GM12878 (cell line): ENCODE data around the gene H2BW1. TPM values are rescaled to one million over a fixed set of nuclear protein-coding genes. Genes with fewer than 3 reads are reported as not detected.

ENCODE experiments used
- ATAC-seq: fragments of 200-7000 bp; cut with Tn5 transposase; 3 replicates; pipeline ENCODE4 v1.9.1; 2020; ENCODE audit warnings: mild to moderate bottlenecking, moderate library complexity
- BruUV-seq: library from RNA; stranded (reverse); fragments of 400-500 nt; replicated peaks from 2 replicates; lab custom pipeline; 2021; lab: Mats Ljungman, UMichigan
- CTCF ChIA-PET: fragments of 300-600 bp; sonication (Branson Sonifier 250); formaldehyde crosslinking; extraction: SDS; loops from one replicate; lab custom pipeline; 2021; ENCODE audit warnings: inconsistent platforms; lab: Yijun Ruan, JAX
- POLR2A ChIA-PET: fragments of 350-600 bp; formaldehyde crosslinking; extraction: SDS; loops from one replicate; lab custom pipeline; 2021; ENCODE audit warnings: inconsistent platforms; lab: Charles Lee
- RAD21 ChIA-PET: fragments of 300-600 bp; sonication (Branson Sonifier 250); formaldehyde crosslinking; loops from one replicate; lab custom pipeline; 2023; ENCODE audit warnings: antibody characterized with exemption; ENCODE audit not compliant: unreplicated experiment; lab: Charles Lee
- SMC1A ChIA-PET: fragments of 300-600 bp; sonication (Branson Sonifier 250); formaldehyde crosslinking; loops from one replicate; lab custom pipeline; 2023; ENCODE audit not compliant: unreplicated experiment, uncharacterized antibody; lab: Charles Lee
- DNase-seq: peaks from one replicate; pipeline ENCODE4 v3.0.0-alpha.2; 2011; ENCODE audit warnings: low read depth, low spot score
- FAIRE-seq: peaks from 3 replicates; lab custom pipeline; 2011; peaks lifted over from hg19 to GRCh38; lab: Jason Lieb, UNC
- H2AFZ ChIP-seq: 2 replicates; pipeline ENCODE4 v1.6.0; 2011; ENCODE audit warnings: low read depth, low read length, control low read depth; ENCODE audit not compliant: control insufficient read depth
- H3K27ac ChIP-seq: 2 replicates; pipeline ENCODE4 v1.5.1; 2011; ENCODE audit warnings: control low read depth; ENCODE audit not compliant: control insufficient read depth, insufficient read depth
- H3K27me3 ChIP-seq, 2 experiments: replicated peaks in 1 of 2; 2 replicates each; pipeline versions ENCODE4 v1.6.0 to v1.6.1; 2011; ENCODE audit warnings: low read length in 1 of 2; ENCODE audit not compliant: control insufficient read depth in 2 of 2, insufficient read depth in 2 of 2
- H3K36me3 ChIP-seq, 2 experiments: 2 replicates each; pipeline ENCODE4 v1.5.1; 2011; ENCODE audit warnings: low read length in 1 of 2; ENCODE audit not compliant: control insufficient read depth in 2 of 2, insufficient read depth in 2 of 2
- H3K4me1 ChIP-seq: 2 replicates; pipeline ENCODE4 v1.6.1; 2011; ENCODE audit warnings: mild to moderate bottlenecking, low read length, moderate library complexity, mixed read lengths; ENCODE audit not compliant: control insufficient read depth, insufficient read depth
- H3K4me2 ChIP-seq: 2 replicates; pipeline ENCODE4 v1.6.0; 2011; ENCODE audit warnings: control low read depth; ENCODE audit not compliant: control insufficient read depth, insufficient read depth
- H3K4me3 ChIP-seq: fragments of 200-600 bp; sonication (generic); 2 replicates; pipeline ENCODE4 v1.5.1; 2016
- H3K79me2 ChIP-seq: 2 replicates; pipeline ENCODE4 v1.6.0; 2011; ENCODE audit warnings: low read length; ENCODE audit not compliant: control insufficient read depth, insufficient read depth
- H3K9ac ChIP-seq: 2 replicates; pipeline ENCODE4 v1.8.0; 2011; ENCODE audit warnings: low read length, control low read depth, mixed read lengths; ENCODE audit not compliant: control insufficient read depth, insufficient read depth
- H3K9me3 ChIP-seq: replicated peaks from 3 replicates; pipeline ENCODE4 v1.5.1; 2011; ENCODE audit warnings: mild to moderate bottlenecking, low read length; ENCODE audit not compliant: control insufficient read depth, insufficient read depth
- H4K20me1 ChIP-seq: 2 replicates; pipeline ENCODE4 v1.6.0; 2011; ENCODE audit not compliant: control insufficient read depth, insufficient read depth
- ATF7 ChIP-seq: fragments of 450-650 bp; IDR thresholded peaks from 2 replicates; pipeline ENCODE4 v1.6.1; 2016; ENCODE audit warnings: low read depth, mild to moderate bottlenecking
- CHD4 ChIP-seq: fragments of 200-600 bp; sonication (generic); IDR thresholded peaks from 2 replicates; pipeline ENCODE4 v1.6.1; 2016; ENCODE audit warnings: mild to moderate bottlenecking
- CREB1 ChIP-seq: IDR thresholded peaks from 2 replicates; pipeline ENCODE4 v1.6.1; 2012; ENCODE audit warnings: low read depth, mild to moderate bottlenecking, inconsistent platforms
- IKZF1 ChIP-seq: fragments of 450-650 bp; conservative IDR thresholded peaks from 2 replicates; pipeline ENCODE4 v1.6.1; 2017; ENCODE audit warnings: antibody characterized with exemption, mild to moderate bottlenecking
- IKZF2 ChIP-seq, 2 experiments: fragments of 450-650 bp; IDR thresholded peaks; 2 replicates each; pipeline ENCODE4 v1.6.1; 2017; ENCODE audit warnings: mild to moderate bottlenecking in 2 of 2, moderate library complexity in 2 of 2
- MYB ChIP-seq: fragments of 150-350 bp; IDR thresholded peaks from 2 replicates; pipeline ENCODE4 v1.6.1; 2014; ENCODE audit warnings: mild to moderate bottlenecking, low read depth, low read length, borderline replicate concordance
- NRF1 ChIP-seq: conservative IDR thresholded peaks from 2 replicates; pipeline ENCODE4 v1.6.1; 2011; ENCODE audit warnings: mild to moderate bottlenecking, low read depth, low read length, improper control_type of control experiment
- PML ChIP-seq: IDR thresholded peaks from 2 replicates; pipeline ENCODE4 v1.6.1; 2012; ENCODE audit warnings: low read length, inconsistent platforms
- RB1 ChIP-seq: fragments of 450-650 bp; formaldehyde crosslinking; IDR thresholded peaks from 2 replicates; pipeline ENCODE4 v1.6.1; 2017; ENCODE audit warnings: mild to moderate bottlenecking, borderline replicate concordance
- STAT1 ChIP-seq: fragments of 450-650 bp; conservative IDR thresholded peaks from 2 replicates; pipeline ENCODE4 v1.6.1; 2014; ENCODE audit warnings: antibody characterized with exemption, mild to moderate bottlenecking
- TCF7 ChIP-seq: IDR thresholded peaks from 2 replicates; pipeline ENCODE4 v1.6.1; 2014; ENCODE audit warnings: antibody characterized with exemption, borderline replicate concordance
- ZBED1 ChIP-seq: IDR thresholded peaks from 2 replicates; pipeline ENCODE4 v1.6.1; 2016; ENCODE audit warnings: borderline replicate concordance
- ZNF24 ChIP-seq: fragments of 450-650 bp; IDR thresholded peaks from 2 replicates; pipeline ENCODE4 v1.6.1; 2017; ENCODE audit warnings: antibody characterized with exemption, mild to moderate bottlenecking
- WGBS: methylation state at CpG from one replicate; pipeline ENCODE4 v1.1.6; 2016; ENCODE audit warnings: low lambda C conversion rate; ENCODE audit not compliant: insufficient replicate concordance, insufficient coverage; ENCODE audit errors: missing lambda C conversion rate; 5-methylcytosine and 5-hydroxymethylcytosine counted together
- in situ Hi-C: fragments of 300-500 bp; cut with MboI; formaldehyde crosslinking; loops from 9 replicates; pipeline ENCODE4 v1.14.3; 2018; ENCODE audit warnings: mixed read lengths
- intact Hi-C: fragments of 100-400 bp; cut with micrococcal nuclease; formaldehyde crosslinking; loops from one replicate; pipeline ENCODE4 v1.14.2; 2022; ENCODE audit not compliant: unreplicated experiment
- polyA plus RNA-seq, 11 experiments: library from polyadenylated mRNA; depleted of rRNA in 4 of 11; unstranded in 6 of 11; stranded (reverse) in 5 of 11; fragments of >200 nt; fragmentation: Nextera tagmentation in 4 of 11; fragmentation: Illumina TruSeq in 1 of 11; extraction: Ambion mirVana in 4 of 11; extraction: Trizol in 1 of 11; gene quantifications; 1 replicate in 1 of 11; 2 replicates in 10 of 11; pipeline versions ENCODE4 v1.2.1 to v1.2.3, GENCODE V29; 2011 to 2016; ENCODE audit warnings: inconsistent platforms in 2 of 11, missing spikeins in 2 of 11, low read depth in 1 of 11
- total RNA-seq, 4 experiments: library from RNA; depleted of rRNA in 3 of 4; stranded (reverse); fragments of >200 nt in 3 of 4; fragmentation: Illumina TruSeq in 1 of 4; extraction: Trizol in 1 of 4; gene quantifications; 2 replicates each; pipeline versions ENCODE4 v1.2.1 to v1.2.3, GENCODE V29; 2013 to 2021
- TF ChIP-seq, protein P1 (sequence below): IDR thresholded peaks from 2 replicates; pipeline ENCODE4 v1.6.1; 2012; ENCODE audit warnings: low read depth, low read length, improper control_type of control experiment
- TF ChIP-seq, protein P2 (sequence below): fragments of 450-650 bp; IDR thresholded peaks from 2 replicates; pipeline ENCODE4 v1.6.1; 2017; ENCODE audit warnings: mild to moderate bottlenecking
- TF ChIP-seq, protein P3 (sequence below): IDR thresholded peaks from 2 replicates; pipeline ENCODE4 v1.6.1; 2011; ENCODE audit warnings: borderline replicate concordance, low read depth, mild to moderate bottlenecking, moderate library complexity, low read length; ENCODE audit not compliant: insufficient read depth, poor library complexity, severe bottlenecking

H2BW1 gene
- total and polyA plus RNA-seq, 10 of the 15 experiments (the other 5 are each of a cell fraction or from before 2014, with no cell fraction given), result not detected

DNA sequence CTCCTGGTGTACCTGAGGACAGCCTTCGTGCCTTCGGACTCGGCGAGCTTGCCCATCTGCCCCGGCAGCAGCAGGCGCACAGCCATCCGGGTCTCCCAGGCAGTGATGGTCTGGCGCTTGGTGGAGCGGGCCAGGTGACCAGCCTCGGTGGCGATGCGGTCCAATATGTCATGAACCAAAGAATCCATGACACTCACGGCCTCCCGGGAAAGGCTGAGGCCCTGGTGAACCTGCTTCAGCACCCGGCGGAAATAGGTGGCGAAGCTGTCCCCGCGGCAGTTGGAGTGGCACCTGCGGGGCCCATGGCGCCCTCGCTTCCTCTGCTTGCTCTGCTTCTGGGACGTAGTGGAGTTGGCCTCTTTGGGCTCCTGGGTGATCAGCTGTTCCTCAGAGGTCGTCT is 350 bp downstream of the H2BW1 start:
- Histone ChIP-seq H3K4me1 (no peaks in the 10 kb centered on the region), H3K4me2 (no peak overlapping the region), H3K27ac (no peak overlapping the region), H3K9ac (no peak overlapping the region), H3K9me3 (no peaks in the 10 kb centered on the region; the same call in 2 of the 3 replicates), H4K20me1 (no peaks in the 10 kb centered on the region), H3K79me2 (no peaks in the 10 kb centered on the region), H2AFZ (no peak overlapping the region), H3K27me3 (no peaks in the 10 kb centered on the region), H3K4me3 (no peak overlapping the region), H3K36me3 (no peaks in the 10 kb centered on the region)
- BruUV-seq, result no TSS peak
- 79% methylated on average over 20 of the region's 24 CpGs for WGBS
- no peak for TF ChIP-seq TCF7
- TF ChIP-seq STAT1, result no peak
- no peak for TF ChIP-seq ZNF24
- no peak for TF ChIP-seq NRF1
- TF ChIP-seq, protein P1, sequence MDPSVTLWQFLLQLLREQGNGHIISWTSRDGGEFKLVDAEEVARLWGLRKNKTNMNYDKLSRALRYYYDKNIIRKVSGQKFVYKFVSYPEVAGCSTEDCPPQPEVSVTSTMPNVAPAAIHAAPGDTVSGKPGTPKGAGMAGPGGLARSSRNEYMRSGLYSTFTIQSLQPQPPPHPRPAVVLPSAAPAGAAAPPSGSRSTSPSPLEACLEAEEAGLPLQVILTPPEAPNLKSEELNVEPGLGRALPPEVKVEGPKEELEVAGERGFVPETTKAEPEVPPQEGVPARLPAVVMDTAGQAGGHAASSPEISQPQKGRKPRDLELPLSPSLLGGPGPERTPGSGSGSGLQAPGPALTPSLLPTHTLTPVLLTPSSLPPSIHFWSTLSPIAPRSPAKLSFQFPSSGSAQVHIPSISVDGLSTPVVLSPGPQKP, result no peak
- TF ChIP-seq RB1, result no peak
- no peak for TF ChIP-seq CHD4
- TF ChIP-seq, protein P2, sequence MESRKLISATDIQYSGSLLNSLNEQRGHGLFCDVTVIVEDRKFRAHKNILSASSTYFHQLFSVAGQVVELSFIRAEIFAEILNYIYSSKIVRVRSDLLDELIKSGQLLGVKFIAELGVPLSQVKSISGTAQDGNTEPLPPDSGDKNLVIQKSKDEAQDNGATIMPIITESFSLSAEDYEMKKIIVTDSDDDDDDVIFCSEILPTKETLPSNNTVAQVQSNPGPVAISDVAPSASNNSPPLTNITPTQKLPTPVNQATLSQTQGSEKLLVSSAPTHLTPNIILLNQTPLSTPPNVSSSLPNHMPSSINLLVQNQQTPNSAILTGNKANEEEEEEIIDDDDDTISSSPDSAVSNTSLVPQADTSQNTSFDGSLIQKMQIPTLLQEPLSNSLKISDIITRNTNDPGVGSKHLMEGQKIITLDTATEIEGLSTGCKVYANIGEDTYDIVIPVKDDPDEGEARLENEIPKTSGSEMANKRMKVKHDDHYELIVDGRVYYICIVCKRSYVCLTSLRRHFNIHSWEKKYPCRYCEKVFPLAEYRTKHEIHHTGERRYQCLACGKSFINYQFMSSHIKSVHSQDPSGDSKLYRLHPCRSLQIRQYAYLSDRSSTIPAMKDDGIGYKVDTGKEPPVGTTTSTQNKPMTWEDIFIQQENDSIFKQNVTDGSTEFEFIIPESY, result no peak
- no peak for TF ChIP-seq ATF7
- no peak for TF ChIP-seq IKZF1
- no peak for TF ChIP-seq PML
- no peak for TF ChIP-seq ZBED1
- no peak for TF ChIP-seq MYB
- TF ChIP-seq IKZF2 (IDR thresholded peaks at IDR 0.05), result no peak
- TF ChIP-seq, protein P3, sequence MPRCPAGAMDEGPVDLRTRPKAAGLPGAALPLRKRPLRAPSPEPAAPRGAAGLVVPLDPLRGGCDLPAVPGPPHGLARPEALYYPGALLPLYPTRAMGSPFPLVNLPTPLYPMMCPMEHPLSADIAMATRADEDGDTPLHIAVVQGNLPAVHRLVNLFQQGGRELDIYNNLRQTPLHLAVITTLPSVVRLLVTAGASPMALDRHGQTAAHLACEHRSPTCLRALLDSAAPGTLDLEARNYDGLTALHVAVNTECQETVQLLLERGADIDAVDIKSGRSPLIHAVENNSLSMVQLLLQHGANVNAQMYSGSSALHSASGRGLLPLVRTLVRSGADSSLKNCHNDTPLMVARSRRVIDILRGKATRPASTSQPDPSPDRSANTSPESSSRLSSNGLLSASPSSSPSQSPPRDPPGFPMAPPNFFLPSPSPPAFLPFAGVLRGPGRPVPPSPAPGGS, result no peak
- no peak for TF ChIP-seq CREB1
- DNase-seq, result no peak
- intact Hi-C loops (no loop called here), in situ Hi-C loops (no loop called here)
- no peak for FAIRE-seq
- CTCF ChIA-PET, result no interaction called here
- no peak for ATAC-seq
- RAD21 ChIA-PET, result no interaction called here
- POLR2A ChIA-PET, result no interaction called here
- SMC1A ChIA-PET, result no interaction called here
